ENCODE results near the gene SNAI1. TPM values are rescaled to one million over a fixed set of nuclear protein-coding genes. Genes with fewer than 3 reads are reported as not detected.

SNAI1 gene
- total RNA-seq, 4 donors from 2014 or later: 0.32 to 0.41 (median 0.40) TPM; not detected in 1

DNA sequence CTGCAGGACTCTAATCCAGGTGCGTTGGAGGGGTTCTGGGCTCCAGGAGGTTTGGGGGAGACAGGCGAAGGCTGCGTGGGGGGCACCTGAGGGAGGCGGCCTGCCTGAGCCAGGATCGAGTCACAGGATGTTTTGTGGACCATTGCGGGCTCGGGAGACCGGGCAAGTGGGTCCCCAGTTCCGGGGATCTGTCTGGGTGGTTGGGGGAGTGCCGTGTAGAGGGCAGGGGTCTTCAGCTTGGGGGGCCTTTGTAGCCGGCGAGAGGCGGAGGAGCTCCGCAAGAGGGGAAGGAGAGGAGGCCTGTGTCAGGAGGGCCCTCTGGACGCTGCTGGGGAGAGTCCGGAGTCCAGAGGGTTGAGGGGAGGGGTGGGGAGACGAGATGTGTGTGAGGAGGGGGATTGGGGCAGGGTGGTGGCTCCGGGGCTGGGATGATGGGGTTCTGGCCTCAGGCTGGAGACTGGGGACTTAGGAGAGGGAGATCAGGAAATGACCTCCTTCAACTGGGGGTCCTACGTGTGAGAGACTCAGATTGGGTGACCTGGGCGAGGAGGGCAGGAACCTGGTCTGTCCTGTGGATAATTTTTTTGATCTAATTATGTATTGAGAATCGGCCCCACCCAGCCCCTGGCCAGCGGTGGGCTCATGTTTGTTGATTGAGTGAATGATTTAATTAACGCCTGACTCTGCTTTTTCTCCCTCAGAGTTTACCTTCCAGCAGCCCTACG, 505 bp downstream of the SNAI1 start:
- Histone ChIP-seq H3K27me3 (peaks cover 11% of the 10 kb centered on the region), H3K36me3 (no peaks in the 10 kb centered on the region), H3K27ac (peak overlapping the region; percentile 57 to 70 (median 60)), H3K4me1 (peaks cover 17 to 52% (median 27%) of the 10 kb centered on the region in 4 donors), H3K4me3 (peak overlapping the region; percentile 12 to 53 (median 27)), H3K9me3 (no peaks in the 10 kb centered on the region)
- TF ChIP-seq CTCF (IDR thresholded peaks at IDR 0.05) (no peak), POLR2A (IDR thresholded peaks at IDR 0.05) (peak; percentile 2), EP300 (IDR thresholded peaks at IDR 0.05; ENCODE audit: low read depth) (no peak), POLR2AphosphoS5 (IDR thresholded peaks at IDR 0.05) (no peak)
- in situ Hi-C loops (cut with MboI; ENCODE audit: low pct_ligation_motif_present in 1 of 4, low pct_unique_long_range_greater_than_20kb in 1 of 4, low sequenced_read_pairs in 3 of 4) (loop anchor here in 3 of 4 donors (5.0 kb wide), 1 partner anchor 89 kb away; no protein-coding TSS in a partner anchor), intact Hi-C loops (cut with DNase I; ENCODE audit: low total_unique reads) (loop anchor here (2.0 kb wide), 1 partner anchor 88 kb away; no protein-coding TSS in a partner anchor)
- no peak for DNase-seq
- WGBS, 2 donors (ENCODE audit: low coverage in 1 of 2): 20 to 31% methylated on average over 1 to 24 of the region's 24 CpGs

- Histone ChIP-seq H3K27ac (peak overlapping the region; percentile 57 to 70 (median 60)), H3K9me3 (no peaks in the 10 kb centered on the region), H3K4me1 (peaks cover 17 to 55% (median 25%) of the 10 kb centered on the region in 4 donors), H3K36me3 (no peaks in the 10 kb centered on the region), H3K27me3 (peaks cover 11% of the 10 kb centered on the region), H3K4me3 (peak overlapping the region in 2 of 4 donors; percentile 35 to 53)
- 75% methylated on average over 16 of the region's 18 CpGs; no CpG with 5 or more reads in 1 of the 2 donors for WGBS, 2 donors (ENCODE audit: low coverage in 1 of 2)
- TF ChIP-seq EP300 (IDR thresholded peaks at IDR 0.05; ENCODE audit: low read depth) (no peak), POLR2AphosphoS5 (IDR thresholded peaks at IDR 0.05) (no peak), POLR2A (IDR thresholded peaks at IDR 0.05) (no peak), CTCF (IDR thresholded peaks at IDR 0.05) (no peak)
- no peak for DNase-seq
- intact Hi-C loops (cut with DNase I; ENCODE audit: low total_unique reads): loop anchor here (2.0 kb wide), 1 partner anchor 87 kb away; no protein-coding TSS in a partner anchor
- in situ Hi-C loops (cut with MboI; ENCODE audit: low pct_ligation_motif_present in 1 of 4, low pct_unique_long_range_greater_than_20kb in 1 of 4, low sequenced_read_pairs in 3 of 4): loop anchor here in 3 of 4 donors (5.0 kb wide), 1 partner anchor 88 kb away; no protein-coding TSS in a partner anchor
Measured at GRCh38 chr20:49983848-49984408, 1.1 kb downstream of the SNAI1 start.

DNA sequence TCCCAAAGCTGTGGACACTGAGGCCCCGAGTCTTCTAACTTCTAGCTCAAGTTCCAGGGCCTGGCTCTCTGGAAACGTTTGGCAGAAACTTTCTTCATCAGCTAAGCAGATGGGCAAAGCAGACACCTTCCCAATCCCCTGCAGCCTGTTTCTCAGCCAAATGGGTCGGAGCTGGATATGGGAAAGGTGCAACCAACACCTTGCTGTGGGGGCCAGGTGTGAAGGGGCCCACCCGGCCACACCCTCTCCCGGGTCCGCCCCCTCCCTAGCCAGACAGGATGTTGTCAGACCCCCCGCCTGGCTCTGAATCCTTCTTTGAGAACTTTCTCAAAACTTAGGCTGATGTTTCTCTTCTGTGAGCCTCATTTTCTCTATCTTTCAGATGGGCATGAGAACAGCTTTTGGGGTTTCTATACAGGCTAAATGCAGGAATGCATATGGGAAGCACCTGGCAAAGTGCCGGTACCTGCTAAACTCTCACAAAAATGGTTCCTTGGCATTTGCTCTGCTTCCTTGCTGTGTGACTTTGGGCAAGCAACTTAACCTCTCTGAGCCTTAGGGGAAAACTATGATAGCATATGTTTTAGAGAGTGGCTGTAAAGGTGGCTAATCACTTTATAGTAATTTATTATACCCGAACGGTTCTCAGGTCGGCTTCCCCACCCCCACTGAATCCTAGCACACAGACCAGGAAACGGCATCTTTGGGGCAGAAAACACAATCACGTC, 1.8 kb downstream of the SNAI1 start:
- intact Hi-C loops (cut with DNase I; ENCODE audit: low total_unique reads): no loop called here

More for the DNA sequence above, 1.8 kb downstream of the SNAI1 start:
- in situ Hi-C loops (cut with MboI; ENCODE audit: low pct_ligation_motif_present in 1 of 4, low pct_unique_long_range_greater_than_20kb in 1 of 4, low sequenced_read_pairs in 3 of 4): loop anchor here in 3 of 4 donors (5.0 kb wide), 1 partner anchor 88 kb away; no protein-coding TSS in a partner anchor
- Histone ChIP-seq H3K9me3 (no peaks in the 10 kb centered on the region), H3K36me3 (no peaks in the 10 kb centered on the region), H3K4me3 (peak overlapping the region in 2 of 4 donors; percentile 35 to 53), H3K27ac (peak overlapping the region; percentile 57 to 70 (median 60)), H3K4me1 (peaks cover 13 to 55% (median 23%) of the 10 kb centered on the region in 4 donors), H3K27me3 (peaks cover 11% of the 10 kb centered on the region)
- TF ChIP-seq POLR2AphosphoS5 (IDR thresholded peaks at IDR 0.05) (no peak), POLR2A (IDR thresholded peaks at IDR 0.05) (no peak), CTCF (IDR thresholded peaks at IDR 0.05) (no peak), EP300 (IDR thresholded peaks at IDR 0.05; ENCODE audit: low read depth) (no peak)
- 49 to 71% methylated on average over 6 to 13 of the region's 13 CpGs for WGBS, 2 donors (ENCODE audit: low coverage in 1 of 2)
- no peak for DNase-seq

Data from transverse colon (tissue), 4 donors.